RWPE2 (cell line): Measurements from ENCODE around the gene PPEF1.

Experiments
- ATAC-seq: fragments of 200-7000 bp; cut with Tn5 transposase; 3 replicates; pipeline ENCODE4 v1.9.1; 2021; ENCODE audit warnings: low read depth
- DNase-seq: peaks from one replicate; pipeline ENCODE4 v3.0.0-alpha.2; 2020; ENCODE audit warnings: low spot score
- H3K27ac ChIP-seq: fragments of 450-650 bp; 2 replicates; pipeline ENCODE4 v1.5.1; 2017; ENCODE audit warnings: mild to moderate bottlenecking; ENCODE audit not compliant: poor library complexity, severe bottlenecking
- H3K27me3 ChIP-seq: fragments of 250-450 bp; sonication (Bioruptor Pico); 2 replicates; pipeline ENCODE4 v1.5.1; 2021; ENCODE audit warnings: mild to moderate bottlenecking, moderate library complexity; ENCODE audit not compliant: insufficient read depth, poor library complexity, severe bottlenecking
- H3K36me3 ChIP-seq: fragments of 250-450 bp; sonication (Bioruptor Pico); 2 replicates; pipeline ENCODE4 v1.5.1; 2020; ENCODE audit warnings: low read depth, mild to moderate bottlenecking, moderate library complexity
- H3K4me1 ChIP-seq: fragments of 250-450 bp; sonication (Bioruptor Pico); 2 replicates; pipeline ENCODE4 v1.5.1; 2021; ENCODE audit warnings: mild to moderate bottlenecking, moderate library complexity; ENCODE audit not compliant: insufficient read depth, poor library complexity, severe bottlenecking
- H3K4me3 ChIP-seq: fragments of 250-450 bp; sonication (Bioruptor Pico); 2 replicates; pipeline ENCODE4 v1.5.1; 2021; ENCODE audit warnings: mild to moderate bottlenecking, moderate library complexity; ENCODE audit not compliant: severe bottlenecking
- H3K9me3 ChIP-seq: fragments of 250-450 bp; sonication (Bioruptor Pico); 2 replicates; pipeline ENCODE4 v1.5.1; 2021; ENCODE audit warnings: mild to moderate bottlenecking, moderate library complexity; ENCODE audit not compliant: severe bottlenecking
- CTCF ChIP-seq: fragments of 450-650 bp; IDR thresholded peaks from one replicate; pipeline ENCODE4 v1.5.1; 2017; ENCODE audit warnings: mild to moderate bottlenecking, moderate library complexity; ENCODE audit not compliant: poor library complexity, severe bottlenecking

PPEF1 gene

GRCh38 chrX:18677161-18677869, 30.1 kb upstream of the PPEF1 start:
- ATAC-seq, result no peak
- H3K4me3 ChIP-seq, result no peak overlapping the region
- no peak for DNase-seq
- no peaks in the 10 kb centered on the region for H3K27me3 ChIP-seq
- no peaks in the 10 kb centered on the region for H3K36me3 ChIP-seq
- TF ChIP-seq CTCF, result no peak
- H3K4me1 ChIP-seq, result no peaks in the 10 kb centered on the region
- H3K9me3 ChIP-seq, result no peaks in the 10 kb centered on the region
- no peak overlapping the region for H3K27ac ChIP-seq

GRCh38 chrX:18681996-18682395, 25.4 kb upstream of the PPEF1 start:
- no peak overlapping the region for H3K4me3 ChIP-seq
- no peak overlapping the region for H3K27ac ChIP-seq
- H3K36me3 ChIP-seq, result no peaks in the 10 kb centered on the region
- no peaks in the 10 kb centered on the region for H3K4me1 ChIP-seq
- no peak for DNase-seq
- ATAC-seq, result no peak
- no peaks in the 10 kb centered on the region for H3K9me3 ChIP-seq
- no peaks in the 10 kb centered on the region for H3K27me3 ChIP-seq
- TF ChIP-seq CTCF, result no peak

GRCh38 chrX:18682979-18683387, 24.5 kb upstream of the PPEF1 start:
- Histone ChIP-seq H3K36me3 (no peaks in the 10 kb centered on the region), H3K27me3 (no peaks in the 10 kb centered on the region), H3K4me1 (no peaks in the 10 kb centered on the region), H3K27ac (no peak overlapping the region), H3K4me3 (no peak overlapping the region), H3K9me3 (no peaks in the 10 kb centered on the region)
- no peak for ATAC-seq
- DNase-seq, result no peak
- TF ChIP-seq CTCF, result no peak

GRCh38 chrX:18687856-18688495, 19.5 kb upstream of the PPEF1 start:
- no peaks in the 10 kb centered on the region for H3K27me3 ChIP-seq
- DNase-seq (no peak), ATAC-seq (no peak)
- no peak for TF ChIP-seq CTCF
- no peak overlapping the region for H3K27ac ChIP-seq
- H3K36me3 ChIP-seq, result no peaks in the 10 kb centered on the region
- H3K4me3 ChIP-seq, result no peak overlapping the region
- no peaks in the 10 kb centered on the region for H3K9me3 ChIP-seq
- H3K4me1 ChIP-seq, result no peaks in the 10 kb centered on the region

- DNase-seq (no peak), ATAC-seq (no peak)
- no peaks in the 10 kb centered on the region for H3K9me3 ChIP-seq
- no peaks in the 10 kb centered on the region for H3K36me3 ChIP-seq
- no peaks in the 10 kb centered on the region for H3K27me3 ChIP-seq
- TF ChIP-seq CTCF, result no peak
- no peaks in the 10 kb centered on the region for H3K4me1 ChIP-seq
- H3K4me3 ChIP-seq, result no peak overlapping the region
- no peak overlapping the region for H3K27ac ChIP-seq
Measured at GRCh38 chrX:18691431-18691830, 16.0 kb upstream of the PPEF1 start.
